Measurements from ENCODE around the gene RPL9.
A peak's percentile ranks its signal among the peaks of the same experiment; 100 is the strongest.
"Not testable (repeated sequence)": the region's sequence is repeated elsewhere in the genome, so short reads cannot be mapped to it uniquely, and the experiment has no call there.

RPL9 gene

GRCh38 chr4:39458505-39459300 is at the start of gene RPL9, which contains the start of gene LIAS:
RPL9 (minus strand) TSS chr4:39458922; CDS start chr4:39458439, 483 bp downstream.
LIAS (plus strand) TSS chr4:39459056; CDS start chr4:39459118, 62 bp downstream.
- DNase-seq (ENCODE audit: low read depth) = peak; percentile 83

- DNase-seq (ENCODE audit: low read depth) = no peak
Observed at GRCh38 chr4:39505581-39505980, 46.9 kb upstream of the RPL9 start.

GRCh38 chr4:39504538-39504937 is 45.8 kb upstream of the RPL9 start:
- DNase-seq (ENCODE audit: low read depth) = no peak

GRCh38 chr4:39502664-39503035 is 43.9 kb upstream of the RPL9 start:
- not testable (repeated sequence) for DNase-seq (ENCODE audit: low read depth)

GRCh38 chr4:39502019-39502663 is 43.4 kb upstream of the RPL9 start:
- no peak for DNase-seq (ENCODE audit: low read depth)

GRCh38 chr4:39498727-39499020 is 40.0 kb upstream of the RPL9 start:
- DNase-seq (ENCODE audit: low read depth) = no peak

- no peak for DNase-seq (ENCODE audit: low read depth)
Observed at GRCh38 chr4:39497909-39498726, 39.4 kb upstream of the RPL9 start.

GRCh38 chr4:39495446-39496213 is 36.9 kb upstream of the RPL9 start:
- no peak for DNase-seq (ENCODE audit: low read depth)

GRCh38 chr4:39494354-39494753 is 35.6 kb upstream of the RPL9 start:
- DNase-seq (ENCODE audit: low read depth) = no peak

GRCh38 chr4:39490322-39490721 is 31.6 kb upstream of the RPL9 start:
- no peak for DNase-seq (ENCODE audit: low read depth)

GRCh38 chr4:39486221-39486804 is 27.6 kb upstream of the RPL9 start:
- DNase-seq (ENCODE audit: low read depth) = no peak

GRCh38 chr4:39484582-39485272 is 26.0 kb upstream of the RPL9 start:
- no peak for DNase-seq (ENCODE audit: low read depth)

GRCh38 chr4:39480902-39481695 is 22.4 kb upstream of the RPL9 start:
- DNase-seq (ENCODE audit: low read depth) = no peak

GRCh38 chr4:39480251-39480650 is 21.5 kb upstream of the RPL9 start:
- no peak for DNase-seq (ENCODE audit: low read depth)

GRCh38 chr4:39476187-39476895 is 17.6 kb upstream of the RPL9 start:
- no peak for DNase-seq (ENCODE audit: low read depth)

- DNase-seq (ENCODE audit: low read depth) = no peak
Observed at GRCh38 chr4:39472396-39472795, 13.7 kb upstream of the RPL9 start.

GRCh38 chr4:39470402-39470801 is 11.7 kb upstream of the RPL9 start:
- no peak for DNase-seq (ENCODE audit: low read depth)

- DNase-seq (ENCODE audit: low read depth) = no peak
Observed at GRCh38 chr4:39469429-39470077, 10.8 kb upstream of the RPL9 start.

- DNase-seq (ENCODE audit: low read depth) = no peak
Observed at GRCh38 chr4:39467464-39467863, 8.7 kb upstream of the RPL9 start.
